NCI-H82 (cell line): ENCODE results near the gene OTUD4.
"Not testable (repeated sequence)": the region's sequence is repeated elsewhere in the genome, so short reads cannot be mapped to it uniquely, and the experiment has no call there.

Experiments
- DNase-seq: peaks from one replicate; lab custom pipeline; 2025; lab: John Stamatoyannopoulos, UW

Gene OTUD4

GRCh38 chr4:145179281-145179860 lies 1.0 kb downstream of the OTUD4 start:
- peak; percentile 40 for DNase-seq

DNA sequence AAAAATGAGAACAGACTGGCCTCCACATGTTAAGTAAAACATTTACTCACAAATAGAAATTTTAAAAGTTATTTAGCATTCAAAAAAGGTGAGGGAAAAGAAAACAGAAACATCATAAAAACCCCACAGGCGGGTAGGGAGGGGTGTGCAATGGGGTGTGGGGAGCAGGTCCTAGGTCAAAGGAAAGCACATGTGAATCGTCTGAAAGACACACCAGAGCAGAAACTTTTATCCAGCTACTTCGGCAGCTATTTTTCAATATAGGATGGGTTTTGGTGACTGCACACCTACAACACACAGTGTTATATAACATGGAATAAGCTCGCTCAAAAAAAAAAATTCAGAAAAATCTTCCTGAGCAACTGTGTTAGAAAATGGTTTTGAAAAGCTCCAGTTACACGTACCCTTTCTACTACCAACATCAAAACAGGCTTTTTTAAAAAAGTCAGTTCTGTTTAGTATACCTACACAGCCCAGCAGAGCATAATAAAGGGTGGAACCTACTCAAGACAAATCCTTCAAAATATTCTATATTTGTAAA lies 1.6 kb downstream of the OTUD4 start:
- DNase-seq: no peak

- peak; percentile 28 for DNase-seq
Measured at GRCh38 chr4:145177906-145178538, 2.4 kb downstream of the OTUD4 start.

- peak; percentile 6 for DNase-seq
Measured at GRCh38 chr4:145177511-145177905, 2.9 kb downstream of the OTUD4 start.

DNA sequence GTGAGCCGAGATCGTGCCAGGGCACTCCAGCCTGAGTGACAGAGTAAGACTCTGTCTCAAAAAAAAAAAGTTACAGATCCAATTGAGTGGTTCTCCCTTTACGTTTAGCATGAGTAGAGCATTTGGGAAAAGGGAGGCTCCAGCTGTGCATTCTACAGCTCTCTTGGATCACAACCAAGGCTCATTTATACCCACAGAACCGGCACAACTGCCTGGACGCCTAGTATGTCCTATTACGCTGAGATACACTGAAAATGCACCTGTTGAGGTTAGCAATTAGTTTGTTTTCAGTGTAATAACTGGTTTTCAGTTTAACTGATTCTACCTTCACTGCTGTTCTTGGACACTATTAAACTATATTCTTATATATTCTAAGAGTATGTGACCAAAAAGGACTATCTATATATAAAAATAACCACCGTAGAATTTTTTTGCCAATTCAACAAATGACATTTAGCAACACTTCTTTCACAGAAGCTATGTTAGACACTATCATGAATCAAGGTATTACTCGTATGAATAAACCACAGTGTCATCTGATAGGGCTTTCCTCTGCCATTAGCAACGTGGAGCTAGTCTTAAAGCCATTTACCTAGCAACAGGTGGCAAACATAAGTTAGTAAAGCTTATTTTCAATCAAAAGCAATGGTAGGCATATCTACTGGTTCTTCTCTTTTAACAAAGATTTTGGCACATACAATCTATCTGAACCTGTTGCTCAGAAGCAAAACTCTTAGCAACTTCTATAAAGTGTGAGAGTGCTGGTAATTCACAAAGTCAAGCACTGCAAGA lies 3.6 kb downstream of the OTUD4 start:
- DNase-seq: peak; percentile 34

DNA sequence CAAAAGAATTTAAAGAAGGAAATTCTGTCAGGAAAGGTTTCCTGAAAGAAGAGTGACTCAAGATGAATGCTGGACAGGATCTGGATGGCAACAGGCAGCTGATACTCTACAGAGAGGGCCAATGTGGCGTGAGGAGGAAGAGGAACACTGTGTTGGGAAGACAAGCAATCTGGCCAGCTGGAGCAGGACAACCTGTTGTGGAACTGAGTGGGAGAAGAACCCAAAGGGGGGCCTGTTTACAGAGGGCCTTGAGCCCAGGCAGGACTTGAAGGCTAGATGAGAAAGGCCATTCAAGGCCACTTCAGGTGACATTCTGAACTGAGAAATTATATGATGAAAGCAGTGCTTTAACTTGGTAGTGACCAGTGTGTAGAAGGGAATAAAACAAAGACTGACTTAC lies 8.5 kb downstream of the OTUD4 start:
- DNase-seq: no peak

DNA sequence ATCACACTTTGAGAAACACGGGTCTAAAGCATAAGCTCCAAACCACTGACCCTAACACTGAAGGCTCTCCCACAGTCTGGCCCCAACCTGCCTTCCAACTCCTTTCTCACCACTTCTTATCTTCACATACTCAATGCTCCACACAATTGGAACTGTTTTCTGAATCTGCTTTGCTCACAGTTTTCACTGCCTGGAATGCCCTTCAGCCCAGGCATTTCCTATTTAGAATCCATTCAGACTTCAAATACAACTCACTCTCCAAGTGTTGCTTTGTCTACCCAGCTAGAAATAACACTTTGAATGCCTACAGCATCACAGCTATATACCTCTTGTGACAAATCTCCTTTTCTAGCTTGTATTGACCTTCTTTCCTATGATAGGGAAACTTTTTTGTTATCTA lies 10.2 kb downstream of the OTUD4 start:
- no peak for DNase-seq

DNA sequence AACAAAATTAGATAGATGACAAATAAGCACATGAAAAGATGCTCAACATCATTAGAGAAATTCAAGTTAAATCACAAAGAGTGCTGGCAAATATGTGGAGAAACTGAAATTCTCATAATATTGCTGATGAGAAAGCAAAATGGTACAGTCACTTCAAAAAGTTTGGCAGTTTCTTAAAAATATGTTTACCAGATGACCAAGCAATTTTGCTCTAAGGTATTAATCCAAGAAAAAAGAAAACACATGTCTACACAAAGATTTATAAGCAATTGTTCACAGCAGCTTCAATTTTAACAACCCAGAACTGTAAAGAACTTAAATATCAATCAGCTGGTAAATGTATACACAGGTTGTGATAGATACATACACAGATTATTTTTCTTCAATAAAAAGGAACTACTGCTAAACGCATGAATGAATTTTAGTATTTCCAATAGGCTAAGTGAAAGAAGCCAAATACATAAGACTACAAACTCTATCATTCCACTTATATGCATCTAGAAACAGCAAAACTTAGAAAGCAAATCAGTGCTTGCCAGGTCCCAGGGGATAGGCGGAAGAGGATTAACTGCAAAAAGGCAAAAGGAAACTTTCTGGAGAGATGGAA lies 11.7 kb downstream of the OTUD4 start:
- DNase-seq: no peak

- no peak for DNase-seq
Measured at GRCh38 chr4:145167887-145168286, 12.5 kb downstream of the OTUD4 start.

DNA sequence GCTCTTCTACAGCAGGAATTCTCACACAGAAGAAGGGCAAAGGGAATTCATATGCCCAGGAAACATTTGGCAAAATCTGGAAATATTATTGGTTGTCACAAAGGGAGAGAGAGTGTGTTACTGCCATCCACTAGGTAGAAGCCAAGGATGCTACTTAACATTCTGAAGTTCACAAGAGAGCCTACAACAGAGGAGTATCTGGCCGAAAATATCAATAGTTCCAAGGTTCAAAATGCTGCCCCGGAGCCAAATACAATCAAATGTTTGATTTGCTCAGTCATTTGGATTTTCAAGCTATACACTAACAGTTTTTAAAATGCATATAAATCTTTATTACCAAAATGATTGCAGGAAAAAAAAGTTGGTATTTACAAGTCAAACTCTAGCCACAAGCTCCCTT lies 18.8 kb downstream of the OTUD4 start:
- no peak for DNase-seq

- no peak for DNase-seq
Measured at GRCh38 chr4:145156986-145157385, 23.4 kb downstream of the OTUD4 start.

DNA sequence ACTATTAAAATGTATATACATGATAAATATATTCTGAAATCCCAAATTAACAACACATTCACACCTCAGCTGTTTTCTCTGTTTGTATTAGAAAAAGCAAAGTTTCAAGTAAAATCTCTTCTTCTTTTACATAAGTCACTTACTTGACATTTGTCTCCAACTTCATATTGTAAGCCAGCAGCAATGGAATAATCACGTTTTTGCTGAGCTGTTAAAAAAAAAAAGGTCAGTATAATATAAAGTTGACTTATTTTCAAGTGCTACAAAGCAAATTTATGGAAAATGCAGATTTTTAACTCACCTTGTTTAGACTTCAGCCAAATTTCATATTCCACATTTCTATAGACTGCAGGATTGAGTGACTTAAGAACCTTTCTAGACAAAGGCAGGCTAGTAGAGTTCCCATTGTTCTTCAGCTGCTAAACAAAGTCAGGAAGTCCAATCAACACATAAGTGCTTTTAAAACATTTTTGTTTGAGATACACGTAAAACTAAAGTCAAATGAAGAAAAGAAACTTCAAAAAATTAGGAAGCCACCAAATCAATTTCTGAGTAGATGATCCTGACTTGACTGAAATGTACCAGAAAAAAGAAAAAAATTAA lies 25.0 kb downstream of the OTUD4 start:
- DNase-seq: no peak

GRCh38 chr4:145154573-145154972 lies 25.8 kb downstream of the OTUD4 start:
- peak; percentile 29 for DNase-seq

DNA sequence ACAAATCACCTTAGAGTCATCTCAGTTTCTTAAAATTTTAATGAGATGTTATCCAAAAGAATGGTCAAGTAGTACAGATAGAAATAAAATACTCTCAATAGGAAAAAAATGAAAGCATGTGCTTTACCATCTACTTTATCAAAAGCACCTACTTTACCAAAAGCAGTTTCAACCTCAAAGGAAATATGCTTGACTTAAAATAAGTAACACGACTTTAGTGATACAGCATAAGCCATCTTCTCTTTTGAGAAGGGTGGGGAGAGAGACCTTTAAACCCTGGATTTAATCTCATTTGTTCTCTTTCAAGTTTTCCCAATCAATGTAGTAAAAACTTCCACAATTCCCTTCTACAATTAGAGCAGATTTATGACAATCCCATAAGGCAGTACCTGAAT lies 26.5 kb downstream of the OTUD4 start:
- no peak for DNase-seq

DNA sequence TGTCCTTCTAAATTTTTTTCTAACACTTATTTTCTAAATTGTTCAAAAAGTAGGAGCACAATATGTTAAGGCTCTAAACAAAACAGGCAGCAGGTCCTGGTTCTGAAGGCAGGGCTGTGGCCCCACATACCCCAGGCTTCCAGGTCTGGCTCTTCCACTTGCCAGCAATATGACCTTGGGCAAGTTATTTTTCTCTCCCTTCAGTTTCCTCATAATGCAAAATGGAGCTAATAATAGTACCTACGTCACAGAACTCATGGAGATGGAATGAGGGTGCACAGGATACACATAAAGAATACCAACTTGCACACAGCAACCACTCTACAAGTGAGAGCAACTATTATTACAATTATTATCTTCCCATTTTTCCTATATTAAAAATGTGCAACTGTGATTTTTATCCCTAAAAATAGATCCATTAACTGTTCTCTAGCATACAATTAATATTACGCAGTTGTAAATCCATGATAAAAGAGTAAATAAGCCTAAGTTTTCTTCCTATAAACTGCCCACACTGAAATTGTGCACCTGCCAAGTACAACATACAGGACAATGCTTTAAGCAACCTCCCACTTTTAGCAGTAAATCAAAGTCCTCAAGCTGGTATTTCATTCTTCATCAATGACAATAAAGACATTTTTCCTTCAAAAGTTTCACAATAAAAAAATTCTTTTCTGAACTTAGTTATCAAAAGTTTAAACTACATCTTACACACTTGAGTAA lies 27.0 kb downstream of the OTUD4 start:
- no peak for DNase-seq

GRCh38 chr4:145148980-145149379 lies 31.4 kb downstream of the OTUD4 start:
- DNase-seq: no peak

GRCh38 chr4:145136219-145136618 lies 44.2 kb downstream of the OTUD4 start:
- DNase-seq: not testable (repeated sequence)

- peak; percentile 8 for DNase-seq
Measured at GRCh38 chr4:145132511-145133098, 47.8 kb downstream of the OTUD4 start.

- no peak for DNase-seq
Measured at GRCh38 chr4:145131848-145132247, 48.5 kb downstream of the OTUD4 start.

- DNase-seq: peak; percentile 35
Measured at GRCh38 chr4:145130788-145131399, 49.5 kb downstream of the OTUD4 start.

GRCh38 chr4:145130130-145130529 lies 50.3 kb downstream of the OTUD4 start:
- DNase-seq: peak; percentile 71
